NCI-H460 (cell line): ENCODE measurements around the gene ELOVL7. TPM values are rescaled to one million over a fixed set of nuclear protein-coding genes. Genes with fewer than 3 reads are reported as not detected.
"Not testable (repeated sequence)": the region's sequence is repeated elsewhere in the genome, so short reads cannot be mapped to it uniquely, and the experiment has no call there.

ENCODE experiments used
- DNase-seq: peaks from one replicate; pipeline ENCODE4 v3.0.0-alpha.2; 2016; ENCODE audit warnings: low read depth; ENCODE audit errors: extremely low read depth
- total RNA-seq: library from RNA; depleted of rRNA; stranded (reverse); fragments of >200 nt; shearing (Covaris generic); gene quantifications from 2 replicates; pipeline ENCODE4 v1.2.3, GENCODE V29; 2014

ELOVL7 gene
- total RNA-seq, 1 experiment from 2014 or later = 2.0 TPM

DNA sequence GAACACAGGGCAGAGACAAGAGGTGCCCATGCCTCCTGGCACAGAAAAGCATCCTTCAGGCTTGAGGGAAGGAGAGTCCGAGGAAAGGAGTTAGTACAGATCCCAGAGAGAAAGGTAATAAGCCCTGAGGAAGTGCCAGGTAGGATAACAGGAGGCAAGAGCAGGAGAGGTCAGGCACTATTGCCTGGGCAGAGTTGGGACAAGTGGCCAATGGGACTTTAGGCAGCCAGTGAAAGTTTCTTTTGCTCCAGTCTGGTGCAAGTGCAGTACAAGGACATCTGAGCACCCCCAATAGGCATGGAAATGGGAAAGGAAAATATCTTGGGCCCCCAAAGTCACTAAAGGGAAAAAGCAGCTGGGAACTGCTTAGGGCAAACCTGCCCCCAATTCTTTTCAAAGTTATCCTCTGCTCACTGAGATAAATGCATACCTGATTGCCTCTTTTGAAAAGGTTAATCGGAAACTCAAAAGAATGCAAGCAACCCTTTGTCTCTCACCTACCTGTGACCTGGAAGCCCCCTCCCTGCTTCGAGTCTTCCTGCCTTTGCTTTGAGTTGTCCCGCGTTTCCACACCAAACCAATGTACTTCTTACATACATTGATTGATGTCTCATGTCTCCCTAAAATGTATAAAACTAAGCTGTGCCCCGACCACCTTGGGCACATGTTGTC is 46.5 kb downstream of the ELOVL7 start:
- no peak for DNase-seq

- not testable (repeated sequence) for DNase-seq
Measured at GRCh38 chr5:60795424-60795950, 48.6 kb downstream of the ELOVL7 start.

- DNase-seq = no peak
Measured at GRCh38 chr5:60794691-60795090, 49.4 kb downstream of the ELOVL7 start.

DNA sequence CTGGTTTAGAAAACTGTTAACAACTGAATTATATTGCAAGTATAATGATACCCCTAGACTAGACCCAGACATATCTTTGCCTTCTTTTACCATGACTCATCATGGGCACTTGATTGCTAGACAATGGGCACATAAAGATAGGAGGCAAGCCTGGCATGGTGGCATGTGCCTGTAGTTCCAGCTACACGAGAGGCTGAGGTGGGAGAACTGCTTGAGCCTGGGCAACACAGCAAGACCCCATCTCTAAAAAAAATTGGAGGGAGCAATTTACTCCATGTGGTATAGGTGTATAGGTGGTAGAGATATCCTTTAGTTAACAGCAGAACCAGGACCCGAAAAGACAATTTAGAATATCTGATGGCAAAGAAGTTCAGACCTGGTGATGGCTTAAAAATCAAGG is 51.6 kb downstream of the ELOVL7 start:
- no peak for DNase-seq

- no peak for DNase-seq
Measured at GRCh38 chr5:60789551-60789950, 54.5 kb downstream of the ELOVL7 start.

- DNase-seq = no peak
Measured at GRCh38 chr5:60788863-60789513, 55.1 kb downstream of the ELOVL7 start.

- DNase-seq = no peak
Measured at GRCh38 chr5:60779466-60779865, 64.6 kb downstream of the ELOVL7 start.

GRCh38 chr5:60776343-60776742 is 67.7 kb downstream of the ELOVL7 start:
- no peak for DNase-seq

- no peak for DNase-seq
Measured at GRCh38 chr5:60765019-60765709, 78.9 kb downstream of the ELOVL7 start.

DNA sequence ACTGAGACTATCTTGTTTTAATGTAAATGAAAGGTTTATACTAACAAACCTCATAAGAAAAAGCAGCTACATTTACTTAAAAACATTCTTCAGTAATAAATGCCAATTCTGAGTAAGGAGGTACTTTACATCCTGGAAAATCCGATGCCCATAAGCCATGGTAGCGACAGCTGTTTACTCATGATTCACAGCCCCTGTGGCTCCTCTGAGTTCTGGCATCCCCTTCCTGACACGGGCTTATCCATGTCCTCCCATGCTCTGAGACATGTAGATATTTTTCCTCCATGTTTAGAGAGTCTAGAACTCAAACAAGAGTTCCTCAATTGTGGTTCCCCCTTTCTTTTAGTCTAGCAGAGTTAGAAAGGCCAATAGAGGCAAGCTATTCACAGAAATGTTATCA is 81.0 kb downstream of the ELOVL7 start:
- no peak for DNase-seq

- DNase-seq = no peak
Measured at GRCh38 chr5:60754495-60754894, 89.6 kb downstream of the ELOVL7 start.

DNA sequence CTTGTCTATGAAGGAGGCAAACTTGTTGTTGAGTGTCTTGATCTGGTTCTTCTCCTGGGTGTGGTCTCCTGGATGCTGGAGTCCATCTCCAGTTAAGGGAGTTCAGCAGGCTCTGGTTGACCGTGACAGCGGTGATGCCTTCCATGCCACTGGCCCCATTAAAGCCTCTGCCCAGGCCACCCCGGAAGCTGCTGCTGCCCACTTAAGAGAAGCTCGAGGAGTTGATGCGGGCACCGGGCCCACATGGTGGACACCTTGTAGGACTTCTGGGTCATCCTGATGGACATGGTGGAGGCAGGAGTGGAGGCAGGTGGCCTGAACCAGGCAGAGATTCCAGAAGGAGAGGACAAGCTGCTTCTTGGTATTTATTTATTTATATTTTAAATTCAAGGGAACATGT is 99.4 kb downstream of the ELOVL7 start:
- no peak for DNase-seq

- no peak for DNase-seq
Measured at GRCh38 chr5:60743511-60744314, 100.4 kb downstream of the ELOVL7 start.

GRCh38 chr5:60740322-60740721 is 103.7 kb downstream of the ELOVL7 start:
- no peak for DNase-seq

DNA sequence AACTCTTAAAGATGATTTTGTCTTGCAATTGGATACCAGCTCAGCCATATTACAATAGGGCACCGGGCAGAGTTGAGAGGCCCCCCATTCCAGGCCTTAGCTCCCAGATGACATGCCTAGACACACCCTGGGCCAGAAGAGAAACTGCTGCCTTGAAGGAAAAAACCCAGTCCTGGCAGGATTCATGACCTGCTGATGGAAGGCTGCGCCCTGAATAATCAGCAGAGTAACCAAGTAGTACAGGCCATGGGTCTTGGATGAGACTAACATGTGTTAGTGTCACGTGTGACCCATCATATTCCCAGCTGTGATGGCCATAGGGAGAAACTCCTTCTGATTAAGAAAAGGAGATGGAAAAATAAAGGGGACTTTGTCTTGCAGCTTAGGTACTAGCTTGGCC is 105.1 kb downstream of the ELOVL7 start:
- DNase-seq = no peak

GRCh38 chr5:60738461-60738860 is 105.6 kb downstream of the ELOVL7 start:
- DNase-seq = no peak

DNA sequence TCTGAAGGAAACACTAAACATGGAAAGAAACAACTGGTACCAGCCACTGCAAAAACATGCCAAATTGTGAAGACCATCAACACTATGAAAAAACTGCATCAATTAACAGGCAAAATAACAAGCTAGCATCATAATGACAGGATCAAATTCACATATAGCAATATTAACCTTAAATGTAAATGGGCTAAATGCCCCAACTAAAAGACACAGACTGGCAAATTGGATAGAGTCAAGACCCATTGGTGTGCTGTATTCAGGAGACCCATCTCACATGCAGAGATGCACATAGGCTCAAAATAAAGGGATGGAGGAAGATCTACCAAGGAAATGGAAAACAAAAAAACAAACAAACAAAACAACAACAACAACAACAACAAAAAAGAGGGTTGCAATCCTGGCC is 113.2 kb downstream of the ELOVL7 start:
- not testable (repeated sequence) for DNase-seq

GRCh38 chr5:60727033-60727679 is 116.9 kb downstream of the ELOVL7 start:
- no peak for DNase-seq

- DNase-seq = no peak
Measured at GRCh38 chr5:60724126-60724525, 119.9 kb downstream of the ELOVL7 start.

GRCh38 chr5:60722416-60722815 is 121.7 kb downstream of the ELOVL7 start:
- no peak for DNase-seq
